ENCODE measurements around the gene ATRN.
A peak's percentile ranks its signal among the peaks of the same experiment; 100 is the strongest.

The ATRN gene

DNA sequence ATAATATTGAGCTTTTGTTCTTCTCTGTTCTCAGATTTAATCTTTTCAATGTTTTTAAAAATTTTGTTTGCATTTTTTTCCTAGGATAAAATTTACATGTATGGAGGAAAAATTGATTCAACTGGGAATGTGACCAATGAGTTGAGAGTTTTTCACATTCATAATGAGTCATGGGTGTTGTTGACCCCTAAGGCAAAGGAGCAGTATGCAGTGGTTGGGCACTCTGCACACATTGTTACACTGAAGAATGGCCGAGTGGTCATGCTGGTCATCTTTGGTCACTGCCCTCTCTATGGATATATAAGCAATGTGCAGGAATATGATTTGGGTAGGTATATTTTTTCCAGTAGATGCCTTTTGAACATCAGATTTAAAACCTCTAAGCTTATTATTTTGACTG lies 89.8 kb downstream of the ATRN start:
- no peaks in the 10 kb centered on the region for H3K27me3 ChIP-seq (ENCODE audit: control insufficient read depth in 1 of 2, insufficient read depth in 1 of 2, low read length in 2 of 2)
- H4K91ac ChIP-seq (ENCODE audit: low read length): no peak overlapping the region
- H3K4me1 ChIP-seq (ENCODE audit: control insufficient read depth, insufficient read depth, low read depth, low read length): no peaks in the 10 kb centered on the region
- H2AFZ ChIP-seq (ENCODE audit: low read depth, low read length): no peak overlapping the region
- H3K4me2 ChIP-seq (ENCODE audit: low read length, poor library complexity, severe bottlenecking): no peak overlapping the region
- H4K8ac ChIP-seq (ENCODE audit: low read length): no peak overlapping the region
- peaks cover 3 to 21% of the 10 kb centered on the region in 2 experiments for H3K36me3 ChIP-seq (ENCODE audit: control insufficient read depth in 1 of 2, insufficient read depth in 2 of 2, low read depth in 1 of 2, low read length in 2 of 2)
- no peak overlapping the region for H3K27ac ChIP-seq (ENCODE audit: low read length, poor library complexity, severe bottlenecking)
- H3K18ac ChIP-seq (ENCODE audit: low read depth in 1 of 2, low read length in 2 of 2): no peak overlapping the region
- H2BK15ac ChIP-seq (ENCODE audit: low read depth, poor library complexity, severe bottlenecking): no peak overlapping the region
- no peak overlapping the region for H2BK12ac ChIP-seq (ENCODE audit: low read length in 2 of 2)
- no peak for DNase-seq
- no peak overlapping the region for H3K4ac ChIP-seq (ENCODE audit: low read depth in 1 of 2, low read length in 2 of 2)
- no peak overlapping the region for H3K9ac ChIP-seq (ENCODE audit: low read length)
- no peak overlapping the region for H3K14ac ChIP-seq (ENCODE audit: low read length in 2 of 2)
- no peak overlapping the region for H2BK5ac ChIP-seq (ENCODE audit: low read depth, low read length, poor library complexity, severe bottlenecking)
- H3K4me3 ChIP-seq (ENCODE audit: insufficient read depth in 1 of 2, low read depth in 1 of 2, low read length in 2 of 2): no peak overlapping the region
- H3K9me3 ChIP-seq (ENCODE audit: control insufficient read depth, low read length): no peaks in the 10 kb centered on the region
- WGBS: 100% methylated on average over 1 of the region's 1 CpG
- no peak overlapping the region for H2AK5ac ChIP-seq (ENCODE audit: low read length, severe bottlenecking)
- H3K23ac ChIP-seq (ENCODE audit: low read length in 2 of 2): no peak overlapping the region
- H2BK120ac ChIP-seq (ENCODE audit: low read depth, low read length): no peak overlapping the region
- peaks cover 5% of the 10 kb centered on the region for H3K79me1 ChIP-seq (replicated peaks; ENCODE audit: low read length, poor library complexity, severe bottlenecking)

DNA sequence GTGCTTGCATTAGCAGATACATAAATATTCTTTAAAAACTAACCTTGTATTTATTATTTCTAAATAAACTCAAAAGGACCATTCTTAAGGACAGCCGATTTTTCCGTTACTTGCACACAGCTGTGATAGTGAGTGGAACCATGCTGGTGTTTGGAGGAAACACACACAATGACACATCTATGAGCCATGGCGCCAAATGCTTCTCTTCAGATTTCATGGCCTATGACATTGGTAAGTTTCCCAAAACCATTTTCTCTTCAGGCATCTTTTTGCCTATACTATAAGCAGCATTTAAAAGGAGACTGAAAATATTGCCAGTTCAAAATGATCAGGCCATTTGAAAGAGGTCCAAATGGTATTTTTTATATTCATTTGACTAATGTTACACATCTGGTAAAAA lies 92.3 kb downstream of the ATRN start:
- no peak overlapping the region for H2AFZ ChIP-seq (ENCODE audit: low read depth, low read length)
- no peak overlapping the region for H2BK15ac ChIP-seq (ENCODE audit: low read depth, poor library complexity, severe bottlenecking)
- H2BK5ac ChIP-seq (ENCODE audit: low read depth, low read length, poor library complexity, severe bottlenecking): no peak overlapping the region
- H2BK12ac ChIP-seq (ENCODE audit: low read length in 2 of 2): no peak overlapping the region
- no peak overlapping the region for H3K4ac ChIP-seq (ENCODE audit: low read depth in 1 of 2, low read length in 2 of 2)
- H3K9ac ChIP-seq (ENCODE audit: low read length): peak overlapping the region; percentile 5
- whole genome bisulfite sequencing: 94% methylated on average over 3 of the region's 3 CpGs
- DNase-seq: no peak
- H2AK5ac ChIP-seq (ENCODE audit: low read length, severe bottlenecking): no peak overlapping the region
- no peak overlapping the region for H3K18ac ChIP-seq (ENCODE audit: low read depth in 1 of 2, low read length in 2 of 2)
- H3K9me3 ChIP-seq (ENCODE audit: control insufficient read depth, low read length): no peaks in the 10 kb centered on the region
- H3K36me3 ChIP-seq (ENCODE audit: control insufficient read depth in 1 of 2, insufficient read depth in 2 of 2, low read depth in 1 of 2, low read length in 2 of 2): peaks cover 6 to 31% of the 10 kb centered on the region in 2 experiments
- H4K91ac ChIP-seq (ENCODE audit: low read length): no peak overlapping the region
- H3K79me1 ChIP-seq (replicated peaks; ENCODE audit: low read length, poor library complexity, severe bottlenecking): peaks cover 2% of the 10 kb centered on the region
- H3K23ac ChIP-seq (ENCODE audit: low read length in 2 of 2): no peak overlapping the region
- H4K8ac ChIP-seq (ENCODE audit: low read length): no peak overlapping the region
- H3K4me1 ChIP-seq (ENCODE audit: control insufficient read depth, insufficient read depth, low read depth, low read length): no peaks in the 10 kb centered on the region
- H3K27ac ChIP-seq (ENCODE audit: low read length, poor library complexity, severe bottlenecking): no peak overlapping the region
- no peak overlapping the region for H3K14ac ChIP-seq (ENCODE audit: low read length in 2 of 2)
- no peak overlapping the region for H3K4me3 ChIP-seq (ENCODE audit: insufficient read depth in 1 of 2, low read depth in 1 of 2, low read length in 2 of 2)
- H3K27me3 ChIP-seq (ENCODE audit: control insufficient read depth in 1 of 2, insufficient read depth in 1 of 2, low read length in 2 of 2): no peaks in the 10 kb centered on the region
- H3K4me2 ChIP-seq (ENCODE audit: low read length, poor library complexity, severe bottlenecking): no peak overlapping the region
- H2BK120ac ChIP-seq (ENCODE audit: low read depth, low read length): no peak overlapping the region

DNA sequence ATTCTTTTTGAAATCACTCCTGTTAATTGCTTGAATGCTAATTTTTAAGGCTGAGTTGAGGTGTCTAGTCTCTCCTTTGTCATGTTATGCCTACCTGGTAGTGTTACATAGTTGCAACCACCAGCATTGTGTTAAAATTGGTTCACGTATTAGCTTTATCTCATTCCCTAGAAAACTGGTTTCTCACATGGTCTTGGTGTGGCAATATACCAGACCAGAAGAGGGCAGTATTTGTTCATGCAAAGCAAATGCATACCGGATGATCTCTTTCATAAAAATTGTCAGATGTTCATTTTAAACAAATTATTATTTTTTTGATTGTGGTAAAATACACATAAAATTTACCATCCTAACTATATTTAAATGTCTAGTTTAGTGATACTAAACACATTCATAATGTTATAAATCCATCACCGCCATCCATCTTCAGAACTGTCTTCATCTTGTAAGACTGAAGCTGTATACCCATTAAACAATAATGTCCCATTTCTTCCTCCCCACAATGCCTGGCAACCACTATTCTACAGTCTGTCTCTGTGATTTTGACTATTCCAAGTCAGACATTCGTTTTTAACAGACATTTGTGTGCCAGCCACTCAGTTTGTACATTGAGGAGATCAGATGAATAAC lies 92.8 kb downstream of the ATRN start:
- WGBS: 87% methylated on average over 3 of the region's 4 CpGs
- H2BK5ac ChIP-seq (ENCODE audit: low read depth, low read length, poor library complexity, severe bottlenecking): no peak overlapping the region
- H3K27me3 ChIP-seq (ENCODE audit: control insufficient read depth in 1 of 2, insufficient read depth in 1 of 2, low read length in 2 of 2): no peaks in the 10 kb centered on the region
- H3K18ac ChIP-seq (ENCODE audit: low read depth in 1 of 2, low read length in 2 of 2): no peak overlapping the region
- no peak overlapping the region for H3K23ac ChIP-seq (ENCODE audit: low read length in 2 of 2)
- H3K27ac ChIP-seq (ENCODE audit: low read length, poor library complexity, severe bottlenecking): no peak overlapping the region
- peaks cover 2% of the 10 kb centered on the region for H3K79me1 ChIP-seq (replicated peaks; ENCODE audit: low read length, poor library complexity, severe bottlenecking)
- no peak overlapping the region for H2AK5ac ChIP-seq (ENCODE audit: low read length, severe bottlenecking)
- H3K4me3 ChIP-seq (ENCODE audit: insufficient read depth in 1 of 2, low read depth in 1 of 2, low read length in 2 of 2): no peak overlapping the region
- no peak overlapping the region for H2BK120ac ChIP-seq (ENCODE audit: low read depth, low read length)
- no peaks in the 10 kb centered on the region for H3K4me1 ChIP-seq (ENCODE audit: control insufficient read depth, insufficient read depth, low read depth, low read length)
- H3K36me3 ChIP-seq (ENCODE audit: control insufficient read depth in 1 of 2, insufficient read depth in 2 of 2, low read depth in 1 of 2, low read length in 2 of 2): peaks cover 6 to 31% of the 10 kb centered on the region in 2 experiments
- no peaks in the 10 kb centered on the region for H3K9me3 ChIP-seq (ENCODE audit: control insufficient read depth, low read length)
- no peak overlapping the region for H2BK12ac ChIP-seq (ENCODE audit: low read length in 2 of 2)
- H2AFZ ChIP-seq (ENCODE audit: low read depth, low read length): no peak overlapping the region
- peak overlapping the region; percentile 10 for H3K9ac ChIP-seq (ENCODE audit: low read length)
- no peak overlapping the region for H3K4ac ChIP-seq (ENCODE audit: low read depth in 1 of 2, low read length in 2 of 2)
- no peak overlapping the region for H2BK15ac ChIP-seq (ENCODE audit: low read depth, poor library complexity, severe bottlenecking)
- no peak overlapping the region for H4K8ac ChIP-seq (ENCODE audit: low read length)
- no peak overlapping the region for H3K14ac ChIP-seq (ENCODE audit: low read length in 2 of 2)
- DNase-seq: peak; percentile 50
- no peak overlapping the region for H4K91ac ChIP-seq (ENCODE audit: low read length)
- no peak overlapping the region for H3K4me2 ChIP-seq (ENCODE audit: low read length, poor library complexity, severe bottlenecking)

DNA sequence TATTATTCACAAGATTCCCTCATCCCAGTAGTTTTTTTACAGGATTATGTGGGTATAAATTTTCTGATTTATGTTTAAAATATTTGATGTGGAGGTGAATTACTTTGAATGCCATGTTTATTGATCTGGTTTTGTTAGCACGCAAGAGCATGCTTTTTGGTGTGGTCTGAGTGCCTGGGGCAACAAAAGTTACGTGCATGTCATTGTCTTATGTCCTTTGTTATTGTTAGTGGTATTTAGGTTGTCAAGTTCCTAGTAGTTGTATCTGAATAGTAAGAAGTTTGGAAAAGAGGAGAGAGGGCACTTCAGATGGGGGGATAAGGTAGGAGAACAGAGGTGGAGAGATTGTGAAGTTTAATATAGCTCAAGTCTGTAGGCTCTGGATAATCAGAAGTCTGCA lies 95.0 kb downstream of the ATRN start:
- peaks cover 4% of the 10 kb centered on the region for H3K79me1 ChIP-seq (replicated peaks; ENCODE audit: low read length, poor library complexity, severe bottlenecking)
- H4K8ac ChIP-seq (ENCODE audit: low read length): no peak overlapping the region
- H3K9me3 ChIP-seq (ENCODE audit: control insufficient read depth, low read length): no peaks in the 10 kb centered on the region
- no peak overlapping the region for H3K23ac ChIP-seq (ENCODE audit: low read length in 2 of 2)
- no peak for DNase-seq
- no peak overlapping the region for H3K27ac ChIP-seq (ENCODE audit: low read length, poor library complexity, severe bottlenecking)
- H2BK15ac ChIP-seq (ENCODE audit: low read depth, poor library complexity, severe bottlenecking): no peak overlapping the region
- H3K4me2 ChIP-seq (ENCODE audit: low read length, poor library complexity, severe bottlenecking): no peak overlapping the region
- no peak overlapping the region for H3K4me3 ChIP-seq (ENCODE audit: insufficient read depth in 1 of 2, low read depth in 1 of 2, low read length in 2 of 2)
- H3K9ac ChIP-seq (ENCODE audit: low read length): no peak overlapping the region
- H4K91ac ChIP-seq (ENCODE audit: low read length): no peak overlapping the region
- no peak overlapping the region for H3K4ac ChIP-seq (ENCODE audit: low read depth in 1 of 2, low read length in 2 of 2)
- H2BK120ac ChIP-seq (ENCODE audit: low read depth, low read length): no peak overlapping the region
- no peak overlapping the region for H3K14ac ChIP-seq (ENCODE audit: low read length in 2 of 2)
- H3K36me3 ChIP-seq (ENCODE audit: control insufficient read depth in 1 of 2, insufficient read depth in 2 of 2, low read depth in 1 of 2, low read length in 2 of 2): peaks cover 6 to 35% of the 10 kb centered on the region in 2 experiments
- H3K27me3 ChIP-seq (ENCODE audit: control insufficient read depth in 1 of 2, insufficient read depth in 1 of 2, low read length in 2 of 2): no peaks in the 10 kb centered on the region
- H2AK5ac ChIP-seq (ENCODE audit: low read length, severe bottlenecking): no peak overlapping the region
- H2BK12ac ChIP-seq (ENCODE audit: low read length in 2 of 2): no peak overlapping the region
- no peak overlapping the region for H2AFZ ChIP-seq (ENCODE audit: low read depth, low read length)
- WGBS: 91% methylated on average over 2 of the region's 2 CpGs
- H2BK5ac ChIP-seq (ENCODE audit: low read depth, low read length, poor library complexity, severe bottlenecking): no peak overlapping the region
- H3K18ac ChIP-seq (ENCODE audit: low read depth in 1 of 2, low read length in 2 of 2): no peak overlapping the region
- no peaks in the 10 kb centered on the region for H3K4me1 ChIP-seq (ENCODE audit: control insufficient read depth, insufficient read depth, low read depth, low read length)

Measured in mesenchymal stem cell (in vitro differentiated cells and primary cell).